ENCODE data around the gene HOXA4.

The HOXA4 gene

DNA sequence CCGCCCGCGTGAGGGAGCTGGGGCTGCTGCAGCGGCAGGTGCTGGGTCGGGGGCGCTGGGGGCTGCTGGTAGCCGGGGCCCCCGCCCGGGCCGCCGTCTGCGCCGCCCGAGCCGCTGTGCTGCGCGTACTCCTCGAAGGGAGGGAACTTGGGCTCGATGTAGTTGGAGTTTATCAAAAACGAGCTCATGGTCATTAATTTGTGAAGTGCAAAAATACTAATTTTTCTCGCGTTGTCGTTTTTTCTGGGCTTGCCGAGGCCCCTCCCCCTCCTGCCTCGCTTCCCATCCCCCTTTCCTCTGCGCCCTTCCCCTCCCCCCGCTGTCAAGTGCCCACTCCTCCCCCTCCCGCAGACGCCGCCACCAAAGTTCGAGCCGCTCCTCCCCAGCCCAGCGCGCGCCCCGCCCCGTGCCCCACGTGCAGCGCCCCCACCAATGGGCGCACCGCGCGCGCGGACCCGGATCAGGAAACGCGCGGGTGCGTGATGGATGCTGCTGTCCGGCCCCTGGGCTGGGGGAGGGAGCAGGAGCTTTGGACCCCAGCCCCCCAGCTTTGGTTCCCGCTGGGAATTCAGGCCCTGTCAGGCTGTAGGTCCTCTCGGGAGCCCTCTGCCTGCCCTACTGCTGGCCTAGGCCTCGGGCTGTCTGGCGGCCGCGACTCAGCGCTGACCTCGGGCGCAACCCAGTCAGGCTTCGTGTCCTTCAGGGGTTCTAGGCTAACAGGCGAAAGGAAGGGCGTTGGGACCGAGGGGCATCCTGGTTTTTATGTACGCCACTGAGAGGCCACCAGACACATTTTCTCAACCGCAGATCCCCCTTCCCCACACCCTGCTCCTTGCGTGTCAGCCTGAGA lies at the start of gene HOXA4:
Gene HOXA4, minus strand, starts transcription at position 218 of the 850 bp plus-strand sequence. Its CDS starts 24 bp downstream, at position 194.
- DNase-seq (ENCODE audit: low spot score) = peak; percentile 28

DNA sequence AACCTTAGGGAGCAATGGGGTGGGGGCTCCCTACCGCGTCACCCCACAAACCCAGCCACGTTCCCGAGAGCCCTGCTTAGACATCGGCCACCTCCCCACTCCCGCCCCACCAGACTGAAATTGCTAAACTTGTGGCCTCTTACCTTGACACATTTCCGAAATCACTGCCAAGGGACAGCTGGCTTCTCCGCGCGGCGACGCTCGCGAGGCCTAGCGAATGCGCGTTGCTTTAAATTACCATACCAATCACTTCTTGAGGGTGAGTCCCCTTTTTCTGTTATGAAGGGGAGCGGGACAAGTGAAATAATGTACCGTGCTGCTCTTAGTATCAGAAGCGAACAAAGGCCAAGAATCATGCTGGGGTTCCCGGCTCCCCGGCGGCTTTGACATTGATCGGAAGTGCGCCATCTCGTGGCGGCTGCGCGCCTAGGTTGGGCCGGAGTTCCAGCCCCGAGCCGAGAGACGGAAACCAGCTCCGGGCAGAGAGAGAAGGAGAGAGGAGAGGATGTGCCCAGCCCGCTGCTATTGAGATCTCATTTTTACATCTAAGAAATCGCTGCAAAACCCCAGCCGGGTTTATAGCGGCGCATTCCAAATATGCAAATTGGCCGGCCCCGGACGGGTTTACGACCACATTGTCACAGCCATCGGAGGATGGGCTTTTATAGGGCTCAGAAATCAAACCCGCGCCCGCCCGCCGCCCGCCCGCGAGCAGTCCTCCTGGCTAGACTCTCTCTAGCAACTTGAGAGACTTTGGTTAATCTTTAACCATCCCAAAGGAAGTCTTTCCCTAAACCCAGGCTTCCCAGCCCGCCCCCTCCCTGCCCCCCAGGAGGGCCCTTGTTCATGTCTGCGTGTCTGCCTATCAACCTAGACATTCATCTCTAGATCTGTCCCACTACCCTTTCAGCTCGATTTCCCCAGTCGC lies 49.2 kb upstream of the HOXA4 start:
- peak; percentile 42 for DNase-seq (ENCODE audit: low spot score)

- DNase-seq (ENCODE audit: low spot score) = no peak
Observed at GRCh38 chr7:27179030-27179429, 48.5 kb upstream of the HOXA4 start.

- no peak for DNase-seq (ENCODE audit: low spot score)
Observed at GRCh38 chr7:27178366-27178765, 47.8 kb upstream of the HOXA4 start.

GRCh38 chr7:27177795-27178320 lies 47.3 kb upstream of the HOXA4 start:
- DNase-seq (ENCODE audit: low spot score) = no peak

GRCh38 chr7:27176962-27177794 lies 46.6 kb upstream of the HOXA4 start:
- DNase-seq (ENCODE audit: low spot score) = no peak

DNA sequence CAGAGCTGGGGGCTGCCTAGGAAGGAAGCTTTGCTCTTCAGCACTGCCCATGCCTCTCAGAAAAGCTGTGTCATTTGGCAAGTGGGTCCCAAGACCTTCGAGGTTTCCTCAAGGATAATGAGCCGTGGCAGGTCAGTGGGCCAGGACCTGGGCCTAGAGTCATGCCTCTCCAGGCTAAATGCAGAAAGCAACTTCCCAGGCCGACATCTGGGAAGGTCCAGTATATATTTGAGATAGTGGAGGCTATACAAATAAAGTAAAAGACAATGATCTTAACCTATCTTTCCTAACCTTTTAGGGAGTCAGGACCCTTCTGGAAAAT lies 45.9 kb upstream of the HOXA4 start:
- DNase-seq (ENCODE audit: low spot score) = no peak

- DNase-seq (ENCODE audit: low spot score) = no peak
Observed at GRCh38 chr7:27175626-27176523, 45.3 kb upstream of the HOXA4 start.

GRCh38 chr7:27174874-27175625 lies 44.5 kb upstream of the HOXA4 start:
- no peak for DNase-seq (ENCODE audit: low spot score)

GRCh38 chr7:27173956-27174873 lies 43.7 kb upstream of the HOXA4 start, which contains the start of gene HOXA10:
Gene HOXA10 (minus strand): TSS chr7:27174320. CDS start chr7:27174306, 14 bp downstream.
- DNase-seq (ENCODE audit: low spot score) = no peak

GRCh38 chr7:27173511-27173955 lies 43.0 kb upstream of the HOXA4 start:
- no peak for DNase-seq (ENCODE audit: low spot score)

DNA sequence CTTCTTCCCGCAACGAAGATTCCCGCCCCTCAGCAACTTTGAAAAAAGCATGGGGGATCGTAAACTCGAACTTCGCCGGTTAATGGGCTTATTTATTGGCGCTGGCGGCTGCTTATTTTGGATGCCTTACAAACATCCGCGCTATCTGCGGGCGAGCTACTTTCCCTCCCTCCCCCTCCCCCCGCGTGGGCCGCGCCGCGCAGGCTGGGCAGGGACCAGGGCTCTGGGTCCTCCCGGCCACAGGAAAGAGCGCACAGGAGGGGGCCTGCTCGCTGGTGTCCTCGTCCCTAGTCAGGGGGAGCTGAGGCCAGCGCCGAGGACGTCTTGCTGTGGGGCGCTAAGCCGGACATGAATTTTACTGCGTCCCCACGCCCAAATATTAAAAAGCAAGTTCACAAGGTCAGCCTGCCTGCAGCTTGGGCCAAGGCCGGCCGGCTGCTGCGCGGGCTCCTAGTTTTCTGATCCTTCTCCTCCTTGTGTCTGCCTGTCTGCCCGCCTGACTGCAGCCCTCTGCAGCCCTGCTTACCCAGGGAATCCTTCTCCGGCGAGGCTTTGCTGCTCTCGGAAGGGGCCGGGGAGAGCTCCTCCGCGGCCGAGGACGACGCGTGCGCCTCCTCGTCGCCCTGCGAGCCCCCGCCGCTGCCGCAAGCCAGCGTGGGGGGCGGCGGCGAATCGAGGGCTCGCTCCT lies 42.4 kb upstream of the HOXA4 start:
- no peak for DNase-seq (ENCODE audit: low spot score)

DNA sequence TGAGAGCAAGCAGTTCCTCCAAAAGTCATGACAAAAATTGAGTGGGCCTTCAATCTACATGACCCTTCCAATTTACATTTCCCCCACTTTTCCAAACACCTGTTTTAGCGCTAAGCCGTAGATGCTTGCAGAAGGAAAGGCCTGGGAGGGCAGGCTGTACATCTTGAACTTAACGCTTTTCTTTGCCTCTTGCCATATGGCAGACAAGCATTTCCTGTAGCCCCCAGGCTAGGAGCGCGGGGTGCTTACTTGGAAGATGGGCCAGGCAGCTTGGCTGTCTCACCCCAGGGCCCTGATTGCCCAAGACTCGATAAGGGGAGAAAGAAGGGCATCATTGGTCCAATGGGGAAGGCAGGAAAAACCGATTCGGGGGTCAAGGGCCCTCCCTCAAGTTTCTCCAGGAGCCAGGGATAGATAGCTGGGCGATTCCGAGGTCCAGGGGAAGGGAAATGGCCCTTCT lies 41.8 kb upstream of the HOXA4 start:
- no peak for DNase-seq (ENCODE audit: low spot score)

DNA sequence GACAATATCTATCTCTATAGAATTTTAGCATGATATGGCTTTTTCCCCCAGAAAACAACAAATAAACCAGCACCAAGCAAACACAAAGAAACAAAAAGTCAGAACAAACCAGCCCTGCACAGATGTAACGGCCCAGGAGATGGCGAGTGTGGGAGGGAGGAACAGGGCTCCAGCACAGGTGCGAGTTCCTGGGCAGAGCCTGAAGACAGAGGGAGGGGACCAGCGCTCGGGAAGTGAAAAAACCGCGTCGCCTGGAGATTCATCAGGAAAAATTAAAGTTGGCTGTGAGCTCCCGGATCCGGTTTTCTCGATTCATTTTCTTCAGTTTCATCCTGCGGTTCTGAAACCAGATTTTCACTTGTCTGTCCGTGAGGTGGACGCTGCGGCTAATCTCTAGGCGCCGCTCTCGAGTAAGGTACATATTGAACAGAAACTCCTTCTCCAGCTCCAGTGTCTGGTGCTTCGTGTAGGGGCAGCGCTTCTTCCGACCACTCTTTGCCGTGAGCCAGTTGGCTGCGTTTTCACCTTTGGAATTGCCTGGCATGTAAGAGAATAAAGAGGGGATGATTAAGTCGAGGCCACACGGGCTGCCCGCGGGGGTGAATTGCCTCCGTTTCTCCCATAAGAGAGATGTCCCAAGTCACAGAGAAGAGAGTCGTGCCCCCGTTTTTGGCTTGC lies 41.2 kb upstream of the HOXA4 start:
- DNase-seq (ENCODE audit: low spot score) = no peak

- no peak for DNase-seq (ENCODE audit: low spot score)
Observed at GRCh38 chr7:27171325-27171636, 40.7 kb upstream of the HOXA4 start.

DNA sequence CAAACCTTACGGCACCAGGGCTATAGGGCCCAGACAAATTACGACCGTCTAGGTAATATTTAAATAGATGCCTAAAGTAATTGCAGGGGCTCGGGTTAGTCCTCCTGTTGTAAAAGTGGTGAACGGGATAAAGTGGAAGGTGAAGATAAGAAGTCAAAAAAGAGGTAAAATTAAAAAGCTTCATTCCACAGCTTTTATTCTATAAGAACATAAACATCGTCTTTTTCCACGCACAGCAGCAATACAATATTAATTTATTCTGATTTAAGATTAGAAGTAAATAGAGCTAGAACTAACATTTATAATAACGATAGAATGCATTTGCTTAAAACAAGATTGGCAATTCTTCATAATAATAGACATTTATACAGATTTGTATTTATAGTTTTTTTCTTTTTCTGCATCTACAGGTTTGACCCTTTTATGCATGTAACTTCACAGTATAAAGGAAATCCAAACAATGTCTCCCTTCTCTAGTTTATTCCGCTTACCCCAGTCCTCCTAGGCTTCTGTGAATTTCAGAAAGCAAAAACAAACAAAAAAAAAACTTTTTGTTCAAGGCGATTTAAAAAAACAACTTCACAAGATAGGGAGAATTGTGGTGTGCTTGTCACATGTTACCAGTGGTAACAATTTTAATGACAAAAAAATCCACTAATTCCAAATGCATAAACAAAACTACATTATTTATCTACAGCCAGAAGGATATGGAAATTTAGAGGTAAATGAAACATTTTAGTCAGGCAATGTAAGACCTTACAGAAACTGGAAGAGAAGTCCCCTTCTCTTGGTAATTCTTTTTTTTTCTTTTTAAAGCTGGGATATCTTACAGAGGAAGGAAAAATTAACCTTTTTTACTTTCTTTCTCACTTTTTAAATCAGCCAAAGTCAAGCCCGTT lies 40.1 kb upstream of the HOXA4 start:
- no peak for DNase-seq (ENCODE audit: low spot score)

Data from Ammon's horn (tissue), 1 donor.